SU-DHL-6 (cell line): Measurements from ENCODE around the gene SOX15.

ENCODE experiments used
- H2AFZ ChIP-seq: fragments of 200-600 bp; sonication (generic); 2 replicates; pipeline ENCODE4 v1.6.1; 2014; ENCODE audit warnings: low read depth, mild to moderate bottlenecking, moderate library complexity, mixed read lengths, antibody characterized with exemption, low read length; ENCODE audit not compliant: severe bottlenecking
- H3F3A ChIP-seq: fragments of 200-600 bp; shearing (Covaris generic); 2 replicates; pipeline ENCODE4 v1.6.0; 2016; ENCODE audit warnings: antibody characterized with exemption, mild to moderate bottlenecking; ENCODE audit not compliant: insufficient read depth
- H3K27ac ChIP-seq: fragments of 200-600 bp; sonication (generic); 2 replicates; pipeline ENCODE4 v1.5.1; 2016; ENCODE audit warnings: low read depth, mild to moderate bottlenecking, low read length, moderate library complexity, mixed read lengths
- H3K27me3 ChIP-seq: fragments of 200-600 bp; sonication (generic), shearing (Covaris generic); 2 replicates; pipeline ENCODE4 v1.6.0; 2014; ENCODE audit warnings: mild to moderate bottlenecking, low read length
- H3K36me3 ChIP-seq: fragments of 200-600 bp; sonication (generic); 2 replicates; pipeline ENCODE4 v1.6.1; 2014; ENCODE audit warnings: mild to moderate bottlenecking, low read length, mixed read lengths
- H3K4me2 ChIP-seq: fragments of 300-600, 200-600 bp; shearing (Covaris generic), sonication (generic); 2 replicates; pipeline ENCODE4 v1.6.0; 2014; ENCODE audit warnings: low read length, low read depth, mild to moderate bottlenecking; ENCODE audit not compliant: poor library complexity, severe bottlenecking
- H3K4me3 ChIP-seq: fragments of 200-600 bp; sonication (generic); 2 replicates; pipeline ENCODE4 v1.5.1; 2014; ENCODE audit warnings: antibody characterized with exemption, low read length, mild to moderate bottlenecking, mixed read lengths; ENCODE audit not compliant: insufficient read depth, poor library complexity, severe bottlenecking
- H3K79me2 ChIP-seq: fragments of 200-600 bp; sonication (generic); 2 replicates; pipeline ENCODE4 v1.6.1; 2014; ENCODE audit warnings: mild to moderate bottlenecking, low read length, moderate library complexity; ENCODE audit not compliant: insufficient read depth
- H3K9ac ChIP-seq: fragments of 200-600 bp; sonication (generic); 2 replicates; pipeline ENCODE4 v1.7.0; 2014; ENCODE audit warnings: mild to moderate bottlenecking, low read length
- H3K9me2 ChIP-seq: fragments of 200-600 bp; sonication (generic); replicated peaks from 2 replicates; pipeline ENCODE4 v1.6.1; 2014; ENCODE audit warnings: low read length; ENCODE audit not compliant: insufficient read depth
- H3K9me3 ChIP-seq: fragments of 200-600 bp; sonication (generic); 2 replicates; pipeline ENCODE4 v1.6.1; 2014; ENCODE audit warnings: low read length, mixed read lengths; ENCODE audit not compliant: insufficient read depth
- H4K20me1 ChIP-seq: fragments of 200-600 bp; sonication (generic); 2 replicates; pipeline ENCODE4 v1.6.1; 2014; ENCODE audit warnings: low read depth, mild to moderate bottlenecking, antibody characterized with exemption, low read length, moderate library complexity, mixed read lengths
- EZH2phosphoT487 ChIP-seq: fragments of 200-600 bp; sonication (generic), shearing (Covaris generic); conservative IDR thresholded peaks from 2 replicates; pipeline ENCODE4 v1.6.1; 2018; ENCODE audit warnings: mild to moderate bottlenecking, antibody characterized with exemption, low read length, moderate library complexity, mixed read lengths
- TF ChIP-seq, protein P1 (sequence below): fragments of 200-600 bp; sonication (generic); IDR thresholded peaks from one replicate; pipeline ENCODE4 v1.5.1; 2017; ENCODE audit warnings: antibody characterized with exemption, mild to moderate bottlenecking, low read length, moderate library complexity; ENCODE audit not compliant: insufficient read depth, poor library complexity, severe bottlenecking

Gene SOX15

DNA sequence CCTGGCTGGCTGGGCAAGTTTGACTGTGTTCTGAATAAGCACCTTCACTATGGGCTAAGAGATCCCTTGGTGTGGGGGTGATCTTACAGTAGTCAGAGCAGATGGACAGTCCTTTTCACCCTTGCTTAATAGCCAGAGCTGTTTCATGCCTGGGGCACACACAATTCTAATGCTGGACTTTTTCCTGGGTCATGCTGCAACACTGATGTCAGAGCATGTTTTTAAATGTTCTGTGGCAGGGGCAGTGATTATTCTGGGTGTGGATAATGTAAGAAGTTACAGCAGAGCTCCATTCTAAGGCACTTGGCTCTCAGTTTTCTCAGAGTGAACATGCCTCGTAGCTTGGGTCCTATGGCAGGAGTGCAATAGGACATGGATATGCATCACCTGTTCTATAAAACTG is 14.4 kb downstream of the SOX15 start:
- H3K36me3 ChIP-seq = peaks cover 38% of the 10 kb centered on the region
- H3K4me2 ChIP-seq = peak overlapping the region; percentile 71
- no peak overlapping the region for H3K4me3 ChIP-seq

DNA sequence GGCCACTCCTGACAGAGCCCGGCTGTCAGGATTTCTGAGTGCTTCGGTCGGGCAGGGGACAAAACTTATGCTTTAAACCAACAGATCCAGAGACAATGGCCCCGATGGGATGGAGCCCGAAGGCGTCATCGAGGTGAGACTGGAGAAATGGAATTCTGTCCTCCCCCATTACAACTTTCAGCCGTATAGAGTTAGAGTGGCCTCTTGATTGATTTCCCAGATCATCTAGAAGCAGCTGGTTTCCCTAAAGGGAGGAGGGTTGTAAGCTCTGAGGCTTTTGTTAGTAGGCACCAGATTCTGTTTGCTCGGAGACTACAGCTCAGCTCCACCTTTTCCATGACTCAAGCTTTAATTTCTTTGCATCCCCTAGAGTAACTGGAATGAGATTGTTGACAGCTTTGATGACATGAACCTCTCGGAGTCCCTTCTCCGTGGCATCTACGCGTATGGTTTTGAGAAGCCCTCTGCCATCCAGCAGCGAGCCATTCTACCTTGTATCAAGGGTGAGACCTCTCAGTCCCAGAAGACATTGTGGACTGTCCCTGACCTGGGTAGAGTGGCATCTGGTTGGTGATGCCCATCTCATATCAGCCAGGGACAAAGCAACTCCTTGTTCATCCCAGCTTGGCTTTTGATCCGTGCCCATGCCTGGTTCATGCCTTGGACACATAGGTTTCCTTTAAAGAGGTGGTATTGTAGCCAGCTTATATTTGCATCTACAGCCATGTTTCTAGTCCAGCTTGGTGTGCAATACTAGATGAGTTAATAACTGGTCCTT is 15.5 kb downstream of the SOX15 start:
- Histone ChIP-seq H3K27me3 (no peaks in the 10 kb centered on the region), H3K9ac (peak overlapping the region; percentile 100), H3K36me3 (peaks cover 38% of the 10 kb centered on the region), H4K20me1 (peaks cover 32% of the 10 kb centered on the region), H3K79me2 (peaks cover 35% of the 10 kb centered on the region), H3K4me3 (peak overlapping the region; percentile 100), H3K4me2 (peak overlapping the region; percentile 71), H3K27ac (peak overlapping the region; percentile 94), H3K9me3 (no peaks in the 10 kb centered on the region), H2AFZ (no peak overlapping the region), H3F3A (peaks cover 83% of the 10 kb centered on the region), H3K9me2 (no peaks in the 10 kb centered on the region)
- TF ChIP-seq, protein P1, sequence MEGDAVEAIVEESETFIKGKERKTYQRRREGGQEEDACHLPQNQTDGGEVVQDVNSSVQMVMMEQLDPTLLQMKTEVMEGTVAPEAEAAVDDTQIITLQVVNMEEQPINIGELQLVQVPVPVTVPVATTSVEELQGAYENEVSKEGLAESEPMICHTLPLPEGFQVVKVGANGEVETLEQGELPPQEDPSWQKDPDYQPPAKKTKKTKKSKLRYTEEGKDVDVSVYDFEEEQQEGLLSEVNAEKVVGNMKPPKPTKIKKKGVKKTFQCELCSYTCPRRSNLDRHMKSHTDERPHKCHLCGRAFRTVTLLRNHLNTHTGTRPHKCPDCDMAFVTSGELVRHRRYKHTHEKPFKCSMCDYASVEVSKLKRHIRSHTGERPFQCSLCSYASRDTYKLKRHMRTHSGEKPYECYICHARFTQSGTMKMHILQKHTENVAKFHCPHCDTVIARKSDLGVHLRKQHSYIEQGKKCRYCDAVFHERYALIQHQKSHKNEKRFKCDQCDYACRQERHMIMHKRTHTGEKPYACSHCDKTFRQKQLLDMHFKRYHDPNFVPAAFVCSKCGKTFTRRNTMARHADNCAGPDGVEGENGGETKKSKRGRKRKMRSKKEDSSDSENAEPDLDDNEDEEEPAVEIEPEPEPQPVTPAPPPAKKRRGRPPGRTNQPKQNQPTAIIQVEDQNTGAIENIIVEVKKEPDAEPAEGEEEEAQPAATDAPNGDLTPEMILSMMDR = no peak
- no peak for TF ChIP-seq EZH2phosphoT487

More for the DNA sequence above, 14.4 kb downstream of the SOX15 start:
- H4K20me1 ChIP-seq = peaks cover 32% of the 10 kb centered on the region
- peaks cover 87% of the 10 kb centered on the region for H3F3A ChIP-seq
- no peaks in the 10 kb centered on the region for H3K9me2 ChIP-seq
- H3K79me2 ChIP-seq = peaks cover 35% of the 10 kb centered on the region
- no peaks in the 10 kb centered on the region for H3K9me3 ChIP-seq
- H3K27ac ChIP-seq = peak overlapping the region; percentile 4; the same call in 1 of the 2 replicates
- H2AFZ ChIP-seq = no peak overlapping the region
- H3K9ac ChIP-seq = no peak overlapping the region; the same call in 1 of the 2 replicates
- H3K27me3 ChIP-seq = no peaks in the 10 kb centered on the region
- TF ChIP-seq, protein P1 = no peak
- no peak for TF ChIP-seq EZH2phosphoT487

DNA sequence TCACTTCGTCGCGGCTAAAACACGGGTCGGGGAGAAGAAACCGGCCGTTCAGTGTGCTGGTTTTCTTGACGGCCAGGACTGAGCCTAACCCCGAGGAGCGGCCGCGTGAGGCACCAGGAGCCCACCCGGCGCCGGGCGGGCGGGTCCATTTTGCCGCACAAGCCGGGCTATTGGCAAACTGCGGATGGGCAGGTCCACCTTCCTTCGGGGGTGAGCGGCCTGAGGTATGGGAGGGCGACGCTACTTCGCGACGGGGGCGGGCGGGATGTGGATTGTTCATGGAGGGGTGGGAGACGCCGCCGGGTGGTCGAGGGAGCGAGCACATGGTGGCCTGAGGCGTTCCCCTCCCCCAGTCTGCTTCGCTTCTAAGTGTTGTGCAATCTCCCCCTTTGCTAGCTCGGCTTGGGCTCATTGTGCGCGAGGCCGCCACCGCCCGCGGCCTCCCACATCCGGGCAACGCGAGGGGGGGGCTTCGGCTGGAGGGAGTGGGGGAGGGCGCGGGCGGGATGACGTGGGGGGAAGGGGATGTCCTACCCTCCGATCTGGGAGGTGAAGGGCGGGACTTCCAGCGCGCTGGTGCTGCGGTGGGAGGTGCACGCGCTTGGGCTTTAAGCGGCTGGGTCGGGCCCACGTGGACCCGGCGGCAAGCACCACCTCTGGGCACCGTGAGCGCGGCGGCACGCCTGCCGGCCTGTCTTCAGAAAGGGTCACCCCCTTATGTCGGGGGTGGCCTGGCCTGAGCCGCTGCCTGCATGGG is 16.4 kb downstream of the SOX15 start:
- peaks cover 32% of the 10 kb centered on the region for H4K20me1 ChIP-seq

More for the DNA sequence above, 16.4 kb downstream of the SOX15 start:
- Histone ChIP-seq H3K27ac (peak overlapping the region; percentile 94), H3K9ac (peak overlapping the region; percentile 100), H3F3A (peaks cover 76% of the 10 kb centered on the region), H2AFZ (no peak overlapping the region), H3K9me3 (no peaks in the 10 kb centered on the region), H3K27me3 (no peaks in the 10 kb centered on the region), H3K4me2 (peak overlapping the region; percentile 71), H3K36me3 (peaks cover 38% of the 10 kb centered on the region), H3K9me2 (no peaks in the 10 kb centered on the region), H3K4me3 (peak overlapping the region; percentile 100), H3K79me2 (peaks cover 35% of the 10 kb centered on the region)
- TF ChIP-seq EZH2phosphoT487 = no peak
- TF ChIP-seq, protein P1 = no peak
